Panc1 (cell line): ENCODE results near the gene ZFAND3. TPM values are rescaled to one million over a fixed set of nuclear protein-coding genes. Genes with fewer than 3 reads are reported as not detected.

Experiments
- ATAC-seq: fragments of 200-7000 bp; cut with Tn5 transposase; 2 replicates; pipeline ENCODE4 v1.9.1; 2020; ENCODE audit warnings: mild to moderate bottlenecking, moderate library complexity
- BruUV-seq: library from RNA; stranded (reverse); fragments of 400-500 nt; replicated peaks from 2 replicates; lab custom pipeline; 2021; lab: Mats Ljungman, UMichigan
- CTCF ChIA-PET: fragments of 300-600 bp; sonication (Branson Sonifier 250); formaldehyde crosslinking; loops from one replicate; lab custom pipeline; 2022; ENCODE audit warnings: antibody characterized with exemption; lab: Charles Lee
- POLR2A ChIA-PET: fragments of 300-600 bp; sonication (Branson Sonifier 250); formaldehyde crosslinking; loops from one replicate; lab custom pipeline; 2022; ENCODE audit warnings: antibody characterized with exemption; lab: Charles Lee
- DNase-seq: peaks from one replicate; pipeline ENCODE4 v3.0.0-alpha.2; 2010; ENCODE audit warnings: low read depth, low spot score
- H3K27ac ChIP-seq: 2 replicates; pipeline ENCODE4 v1.5.1; 2011; ENCODE audit warnings: mild to moderate bottlenecking, low read length, inconsistent platforms
- H3K27me3 ChIP-seq: fragments of 200-500 bp; sonication (Bioruptor generic); 2 replicates; pipeline ENCODE4 v1.6.0; 2014; ENCODE audit warnings: low read length, inconsistent platforms; ENCODE audit not compliant: control insufficient read depth, insufficient read depth
- H3K36me3 ChIP-seq: fragments of 200-500 bp; sonication (Bioruptor generic); 2 replicates; pipeline ENCODE4 v1.5.1; 2014; ENCODE audit warnings: inconsistent platforms, mild to moderate bottlenecking, low read length, moderate library complexity; ENCODE audit not compliant: control insufficient read depth, insufficient read depth
- H3K4me1 ChIP-seq: 2 replicates; pipeline ENCODE4 v1.5.1; 2011; ENCODE audit warnings: inconsistent platforms, mild to moderate bottlenecking, low read length, moderate library complexity; ENCODE audit not compliant: control insufficient read depth, insufficient read depth
- H3K4me3 ChIP-seq, 2 experiments: 2 replicates each; pipeline ENCODE4 v1.5.1; 2011 to 2012; ENCODE audit warnings: low read depth in 2 of 2, low read length in 2 of 2, mild to moderate bottlenecking in 2 of 2, inconsistent platforms in 1 of 2, moderate library complexity in 1 of 2
- H3K9me3 ChIP-seq: fragments of 200-500 bp; sonication (Bioruptor generic); 2 replicates; pipeline ENCODE4 v1.5.1; 2014; ENCODE audit warnings: low read depth, mild to moderate bottlenecking, inconsistent platforms, low read length, moderate library complexity; ENCODE audit not compliant: control insufficient read depth, insufficient read depth
- CTCF ChIP-seq: fragments of 450-650 bp; IDR thresholded peaks from 2 replicates; pipeline ENCODE4 v1.5.1; 2017; ENCODE audit warnings: mild to moderate bottlenecking
- POLR2AphosphoS5 ChIP-seq: IDR thresholded peaks from 2 replicates; pipeline ENCODE4 v1.6.1; 2012; ENCODE audit warnings: mild to moderate bottlenecking, low read depth, low read length, moderate library complexity
- SIN3A ChIP-seq: IDR thresholded peaks from 2 replicates; pipeline ENCODE4 v1.6.1; 2012; ENCODE audit warnings: low read depth, mild to moderate bottlenecking, low read length, moderate library complexity, borderline replicate concordance; ENCODE audit not compliant: insufficient read depth
- TCF7L2 ChIP-seq: IDR thresholded peaks from 2 replicates; pipeline ENCODE4 v1.6.1; 2011; ENCODE audit warnings: mild to moderate bottlenecking, low read depth, low read length, inconsistent platforms
- in situ Hi-C: cut with HindIII; loops from 2 replicates; pipeline ENCODE4 v1.10.0; 2016; ENCODE audit warnings: low sequenced_read_pairs, low pct_unique_long_range_greater_than_20kb
- intact Hi-C: fragments of 100-400 bp; cut with micrococcal nuclease; formaldehyde crosslinking; loops from one replicate; pipeline ENCODE4 v1.10.0; 2022; ENCODE audit not compliant: unreplicated experiment
- total RNA-seq: library from RNA; stranded (reverse); gene quantifications from one replicate; pipeline ENCODE4 v1.2.1, GENCODE V29; 2021; ENCODE audit not compliant: unreplicated experiment
- TF ChIP-seq, protein P1 (sequence below), 2 experiments: IDR thresholded peaks; 2 replicates each; pipeline ENCODE4 v1.6.1; 2011 to 2012; ENCODE audit warnings: low read depth in 2 of 2, control low read depth in 1 of 2, low read length in 1 of 2, mild to moderate bottlenecking in 1 of 2, moderate library complexity in 1 of 2; ENCODE audit not compliant: insufficient read depth in 1 of 2

The ZFAND3 gene
- total RNA-seq, 1 experiment from 2014 or later: 95.9 TPM

- in situ Hi-C loops: no loop called here
- ChIA-PET POLR2A (no interaction called here), CTCF (no interaction called here)
- no peaks in the 10 kb centered on the region; the same call in 1 of the 2 replicates for H3K36me3 ChIP-seq
- no peak overlapping the region for H3K27ac ChIP-seq
- BruUV-seq: no TSS peak
- no peak for ATAC-seq
- H3K9me3 ChIP-seq: no peaks in the 10 kb centered on the region
- no peaks in the 10 kb centered on the region; the same call in 1 of the 2 replicates for H3K4me1 ChIP-seq
- no peak overlapping the region for H3K4me3 ChIP-seq
- intact Hi-C loops: no loop called here
- no peaks in the 10 kb centered on the region for H3K27me3 ChIP-seq
- TF ChIP-seq CTCF: no peak
- TF ChIP-seq, protein P1, sequence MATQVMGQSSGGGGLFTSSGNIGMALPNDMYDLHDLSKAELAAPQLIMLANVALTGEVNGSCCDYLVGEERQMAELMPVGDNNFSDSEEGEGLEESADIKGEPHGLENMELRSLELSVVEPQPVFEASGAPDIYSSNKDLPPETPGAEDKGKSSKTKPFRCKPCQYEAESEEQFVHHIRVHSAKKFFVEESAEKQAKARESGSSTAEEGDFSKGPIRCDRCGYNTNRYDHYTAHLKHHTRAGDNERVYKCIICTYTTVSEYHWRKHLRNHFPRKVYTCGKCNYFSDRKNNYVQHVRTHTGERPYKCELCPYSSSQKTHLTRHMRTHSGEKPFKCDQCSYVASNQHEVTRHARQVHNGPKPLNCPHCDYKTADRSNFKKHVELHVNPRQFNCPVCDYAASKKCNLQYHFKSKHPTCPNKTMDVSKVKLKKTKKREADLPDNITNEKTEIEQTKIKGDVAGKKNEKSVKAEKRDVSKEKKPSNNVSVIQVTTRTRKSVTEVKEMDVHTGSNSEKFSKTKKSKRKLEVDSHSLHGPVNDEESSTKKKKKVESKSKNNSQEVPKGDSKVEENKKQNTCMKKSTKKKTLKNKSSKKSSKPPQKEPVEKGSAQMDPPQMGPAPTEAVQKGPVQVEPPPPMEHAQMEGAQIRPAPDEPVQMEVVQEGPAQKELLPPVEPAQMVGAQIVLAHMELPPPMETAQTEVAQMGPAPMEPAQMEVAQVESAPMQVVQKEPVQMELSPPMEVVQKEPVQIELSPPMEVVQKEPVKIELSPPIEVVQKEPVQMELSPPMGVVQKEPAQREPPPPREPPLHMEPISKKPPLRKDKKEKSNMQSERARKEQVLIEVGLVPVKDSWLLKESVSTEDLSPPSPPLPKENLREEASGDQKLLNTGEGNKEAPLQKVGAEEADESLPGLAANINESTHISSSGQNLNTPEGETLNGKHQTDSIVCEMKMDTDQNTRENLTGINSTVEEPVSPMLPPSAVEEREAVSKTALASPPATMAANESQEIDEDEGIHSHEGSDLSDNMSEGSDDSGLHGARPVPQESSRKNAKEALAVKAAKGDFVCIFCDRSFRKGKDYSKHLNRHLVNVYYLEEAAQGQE (IDR thresholded peaks at IDR 0.05; ENCODE audit: insufficient read depth in 1 of 2, low read depth in 2 of 2, low read length in 1 of 2): no peak
- TF ChIP-seq SIN3A: no peak
- no peak for TF ChIP-seq POLR2AphosphoS5
- no peak for DNase-seq
These were observed 107.1 kb downstream of the ZFAND3 start for GRCh38 chr6:37926661-37927060.

DNA sequence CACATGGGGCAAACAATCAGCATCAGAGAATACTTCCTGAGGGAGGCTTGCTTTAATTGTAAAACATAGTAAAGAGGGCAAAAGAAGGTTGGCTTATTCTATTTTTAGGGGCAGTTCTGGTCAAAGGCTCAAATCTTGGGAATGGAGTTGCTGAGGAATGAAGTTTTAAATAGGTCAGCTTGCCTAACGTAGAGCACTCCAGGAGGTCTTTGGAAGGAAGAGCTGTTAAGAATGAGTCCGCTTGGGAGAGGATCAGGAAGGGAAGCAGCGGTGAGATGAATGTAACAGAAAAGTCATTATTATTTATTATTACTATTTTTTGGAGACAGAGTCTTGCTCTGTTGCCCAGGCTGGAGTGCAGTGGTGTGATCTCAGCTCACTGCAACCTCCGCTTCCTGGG lies 108.7 kb downstream of the ZFAND3 start:
- intact Hi-C loops (no loop called here), in situ Hi-C loops (no loop called here)
- Histone ChIP-seq H3K27me3 (no peaks in the 10 kb centered on the region), H3K27ac (no peak overlapping the region), H3K9me3 (no peaks in the 10 kb centered on the region), H3K4me3 (no peak overlapping the region), H3K4me1 (no peaks in the 10 kb centered on the region; the same call in 1 of the 2 replicates), H3K36me3 (no peaks in the 10 kb centered on the region; the same call in 1 of the 2 replicates)
- no peak for ATAC-seq
- no peak for DNase-seq
- CTCF ChIA-PET: no interaction called here
- TF ChIP-seq, protein P1 (IDR thresholded peaks at IDR 0.05; ENCODE audit: insufficient read depth in 1 of 2, low read depth in 2 of 2, low read length in 1 of 2): no peak
- TF ChIP-seq POLR2AphosphoS5 (no peak), CTCF (no peak), TCF7L2 (no peak), SIN3A (no peak)
- POLR2A ChIA-PET: no interaction called here
- BruUV-seq: no TSS peak
